ENCODE data around the gene PARVA.

Gene PARVA

GRCh38 chr11:12429155-12429554 is 51.8 kb downstream of the PARVA start:
- DNase-seq (ENCODE audit: insufficient read length, low spot score), result no peak
- FAIRE-seq, result no peak

- FAIRE-seq (no peak), DNase-seq (ENCODE audit: insufficient read length, low spot score) (no peak)
Measured at GRCh38 chr11:12430351-12430750, 53.0 kb downstream of the PARVA start.

GRCh38 chr11:12430954-12431595 is 53.7 kb downstream of the PARVA start:
- FAIRE-seq, result no peak
- DNase-seq (ENCODE audit: insufficient read length, low spot score), result peak; percentile 42

GRCh38 chr11:12432507-12432906 is 55.1 kb downstream of the PARVA start:
- FAIRE-seq, result no peak
- no peak for DNase-seq (ENCODE audit: insufficient read length, low spot score)

GRCh38 chr11:12433121-12433520 is 55.8 kb downstream of the PARVA start:
- FAIRE-seq (no peak), DNase-seq (ENCODE audit: insufficient read length, low spot score) (no peak)

GRCh38 chr11:12433571-12434324 is 56.4 kb downstream of the PARVA start:
- DNase-seq (ENCODE audit: insufficient read length, low spot score), result no peak
- FAIRE-seq, result no peak

- FAIRE-seq (no peak), DNase-seq (ENCODE audit: insufficient read length, low spot score) (no peak)
Measured at GRCh38 chr11:12434325-12434654, 56.9 kb downstream of the PARVA start.

GRCh38 chr11:12435264-12435663 is 57.9 kb downstream of the PARVA start:
- DNase-seq (ENCODE audit: insufficient read length, low spot score), result no peak
- FAIRE-seq, result no peak

- no peak for FAIRE-seq
- no peak for DNase-seq (ENCODE audit: insufficient read length, low spot score)
Measured at GRCh38 chr11:12436266-12436665, 58.9 kb downstream of the PARVA start.

GRCh38 chr11:12438291-12438690 is 60.9 kb downstream of the PARVA start:
- DNase-seq (ENCODE audit: insufficient read length, low spot score) (no peak), FAIRE-seq (no peak)

GRCh38 chr11:12439615-12440014 is 62.2 kb downstream of the PARVA start:
- DNase-seq (ENCODE audit: insufficient read length, low spot score), result no peak
- no peak for FAIRE-seq

GRCh38 chr11:12440565-12440964 is 63.2 kb downstream of the PARVA start:
- DNase-seq (ENCODE audit: insufficient read length, low spot score) (no peak), FAIRE-seq (no peak)

GRCh38 chr11:12441231-12441861 is 64.0 kb downstream of the PARVA start:
- no peak for DNase-seq (ENCODE audit: insufficient read length, low spot score)
- no peak for FAIRE-seq

- FAIRE-seq (no peak), DNase-seq (ENCODE audit: insufficient read length, low spot score) (no peak)
Measured at GRCh38 chr11:12444601-12445000, 67.2 kb downstream of the PARVA start.

- FAIRE-seq, result no peak
- DNase-seq (ENCODE audit: insufficient read length, low spot score), result no peak
Measured at GRCh38 chr11:12445001-12445400, 67.6 kb downstream of the PARVA start.

- FAIRE-seq (no peak), DNase-seq (ENCODE audit: insufficient read length, low spot score) (no peak)
Measured at GRCh38 chr11:12446863-12447262, 69.5 kb downstream of the PARVA start.

- DNase-seq (ENCODE audit: insufficient read length, low spot score) (no peak), FAIRE-seq (no peak)
Measured at GRCh38 chr11:12448131-12448939, 71.0 kb downstream of the PARVA start.

GRCh38 chr11:12449961-12450715 is 72.8 kb downstream of the PARVA start:
- DNase-seq (ENCODE audit: insufficient read length, low spot score), result no peak
- FAIRE-seq, result no peak

- no peak for DNase-seq (ENCODE audit: insufficient read length, low spot score)
- no peak for FAIRE-seq
Measured at GRCh38 chr11:12451179-12451814, 73.9 kb downstream of the PARVA start.

GRCh38 chr11:12453243-12453642 is 75.9 kb downstream of the PARVA start:
- no peak for DNase-seq (ENCODE audit: insufficient read length, low spot score)
- no peak for FAIRE-seq
